WTC11 (cell line): ENCODE data around the gene TMEM40. TPM values are rescaled to one million over a fixed set of nuclear protein-coding genes. Genes with fewer than 3 reads are reported as not detected.

Experiments used
- ATAC-seq: fragments of 200-7000 bp; cut with Tn5 transposase; 2 replicates; pipeline ENCODE4 v1.10.0; 2021; ENCODE audit warnings: mild to moderate bottlenecking, moderate library complexity
- CTCF ChIA-PET: fragments of 300-600 bp; sonication (Branson Sonifier 250); formaldehyde crosslinking; loops from one replicate; lab custom pipeline; 2021; ENCODE audit warnings: antibody characterized with exemption; lab: Charles Lee
- POLR2A ChIA-PET: fragments of 350-600 bp; sonication (Branson Sonifier 250); formaldehyde crosslinking; loops from one replicate; lab custom pipeline; 2021; ENCODE audit warnings: antibody characterized with exemption; lab: Charles Lee
- DNase-seq: peaks from one replicate; pipeline ENCODE4 v3.0.0; 2021; ENCODE audit warnings: low spot score
- H3K27ac Mint-ChIP-seq: 2 replicates; pipeline ENCODE4 v1.8.0; 2021; ENCODE audit warnings: mixed read lengths
- H3K27me3 Mint-ChIP-seq: 2 replicates; pipeline ENCODE4 v1.8.0; 2021; ENCODE audit warnings: low read depth, mild to moderate bottlenecking, moderate library complexity, mixed read lengths
- H3K36me3 Mint-ChIP-seq: 2 replicates; pipeline ENCODE4 v1.8.0; 2021; ENCODE audit warnings: mixed read lengths
- H3K4me1 Mint-ChIP-seq: 2 replicates; pipeline ENCODE4 v1.8.0; 2022; ENCODE audit warnings: mixed read lengths
- H3K4me3 Mint-ChIP-seq: 2 replicates; pipeline ENCODE4 v1.8.0; 2021; ENCODE audit warnings: mild to moderate bottlenecking, moderate library complexity, mixed read lengths
- H3K9me3 Mint-ChIP-seq: 2 replicates; pipeline ENCODE4 v1.8.0; 2021; ENCODE audit warnings: mixed read lengths
- CBFB ChIP-seq: sonication (generic); formaldehyde crosslinking; IDR thresholded peaks from 2 replicates; pipeline ENCODE4 v1.8.1; 2022; ENCODE audit warnings: mild to moderate bottlenecking, low read depth, missing genetic modification reagents
- E2F4 ChIP-seq: sonication (generic); formaldehyde crosslinking; IDR thresholded peaks from 2 replicates; pipeline ENCODE4 v1.8.1; 2022; ENCODE audit warnings: low read depth, mild to moderate bottlenecking, moderate library complexity, missing genetic modification reagents, borderline replicate concordance
- FOXP1 ChIP-seq: sonication (generic); formaldehyde crosslinking; IDR thresholded peaks from 2 replicates; pipeline ENCODE4 v1.8.0; 2022; ENCODE audit warnings: missing genetic modification reagents, mild to moderate bottlenecking, moderate library complexity, borderline replicate concordance
- GRHL2 ChIP-seq: fragments of 250-450 bp; sonication (Bioruptor Pico); IDR thresholded peaks from 2 replicates; pipeline ENCODE4 v1.8.0; 2022; ENCODE audit warnings: mild to moderate bottlenecking, moderate library complexity; ENCODE audit not compliant: insufficient replicate concordance, severe bottlenecking
- GTF2I ChIP-seq: fragments of 250-450 bp; sonication (Bioruptor Pico); conservative IDR thresholded peaks from 2 replicates; pipeline ENCODE4 v1.4.0; 2021; ENCODE audit warnings: mild to moderate bottlenecking
- HMGXB4 ChIP-seq: sonication (generic); formaldehyde crosslinking; IDR thresholded peaks from 2 replicates; pipeline ENCODE4 v1.8.1; 2023; ENCODE audit warnings: mild to moderate bottlenecking, moderate library complexity, missing genetic modification reagents
- MYBL2 ChIP-seq: sonication (generic); formaldehyde crosslinking; IDR thresholded peaks from 2 replicates; pipeline ENCODE4 v1.8.1; 2023; ENCODE audit warnings: mild to moderate bottlenecking, moderate library complexity, missing genetic modification reagents
- NFATC4 ChIP-seq: fragments of 250-450 bp; sonication (Bioruptor Pico); IDR thresholded peaks from 2 replicates; pipeline ENCODE4 v1.9.0; 2021; ENCODE audit warnings: mild to moderate bottlenecking
- NR1H2 ChIP-seq: sonication (generic); formaldehyde crosslinking; IDR thresholded peaks from 2 replicates; pipeline ENCODE4 v1.9.0; 2021; ENCODE audit warnings: mild to moderate bottlenecking, moderate library complexity, missing genetic modification reagents
- NR2C2 ChIP-seq: sonication (generic); formaldehyde crosslinking; IDR thresholded peaks from 2 replicates; pipeline ENCODE4 v1.8.0; 2022; ENCODE audit warnings: mild to moderate bottlenecking, missing genetic modification reagents
- OVOL2 ChIP-seq: fragments of 250-450 bp; sonication (Bioruptor Pico); IDR thresholded peaks from 2 replicates; pipeline ENCODE4 v1.9.0; 2021; ENCODE audit warnings: mild to moderate bottlenecking, borderline replicate concordance
- PRDM15 ChIP-seq: sonication (generic); formaldehyde crosslinking; IDR thresholded peaks from 2 replicates; pipeline ENCODE4 v1.8.0; 2022; ENCODE audit warnings: missing genetic modification reagents
- PREB ChIP-seq: sonication (generic); formaldehyde crosslinking; IDR thresholded peaks from 2 replicates; pipeline ENCODE4 v1.8.1; 2022; ENCODE audit warnings: mild to moderate bottlenecking, missing genetic modification reagents, moderate library complexity, borderline replicate concordance
- RELA ChIP-seq: sonication (generic); formaldehyde crosslinking; IDR thresholded peaks from 2 replicates; pipeline ENCODE4 v1.8.1; 2022; ENCODE audit warnings: missing genetic modification reagents, mild to moderate bottlenecking, borderline replicate concordance
- SMAD3 ChIP-seq: sonication (generic); formaldehyde crosslinking; IDR thresholded peaks from 2 replicates; pipeline ENCODE4 v1.8.0; 2022; ENCODE audit warnings: missing genetic modification reagents, mild to moderate bottlenecking, borderline replicate concordance
- SMAD4 ChIP-seq: sonication (generic); formaldehyde crosslinking; IDR thresholded peaks from 2 replicates; pipeline ENCODE4 v1.8.0; 2022; ENCODE audit warnings: mild to moderate bottlenecking, missing genetic modification reagents
- TEAD4 ChIP-seq: sonication (generic); formaldehyde crosslinking; IDR thresholded peaks from 2 replicates; pipeline ENCODE4 v1.8.0; 2022; ENCODE audit warnings: mild to moderate bottlenecking, missing genetic modification reagents
- USF1 ChIP-seq: sonication (generic); formaldehyde crosslinking; IDR thresholded peaks from 2 replicates; pipeline ENCODE4 v1.8.0; 2022; ENCODE audit warnings: mild to moderate bottlenecking, missing genetic modification reagents
- ZNF263 ChIP-seq: sonication (generic); formaldehyde crosslinking; IDR thresholded peaks from 2 replicates; pipeline ENCODE4 v1.8.1; 2022; ENCODE audit warnings: low read depth, mild to moderate bottlenecking, moderate library complexity, missing genetic modification reagents
- ZNF281 ChIP-seq: sonication (generic); formaldehyde crosslinking; IDR thresholded peaks from 2 replicates; pipeline ENCODE4 v1.8.0; 2023; ENCODE audit warnings: mild to moderate bottlenecking, missing genetic modification reagents
- ZNF317 ChIP-seq: sonication (generic); formaldehyde crosslinking; IDR thresholded peaks from 2 replicates; pipeline ENCODE4 v1.8.1; 2023; ENCODE audit warnings: low read depth, mild to moderate bottlenecking, moderate library complexity, missing genetic modification reagents, borderline replicate concordance
- ZNF396 ChIP-seq: fragments of 250-450 bp; sonication (Bioruptor Pico); IDR thresholded peaks from 2 replicates; pipeline ENCODE4 v1.8.0; 2021; ENCODE audit warnings: mild to moderate bottlenecking, moderate library complexity, borderline replicate concordance
- total RNA-seq: library from RNA; stranded (reverse); gene quantifications from 3 replicates; pipeline ENCODE4 v1.2.3, GENCODE V29; 2021

The TMEM40 gene
- total RNA-seq, 1 experiment from 2014 or later = 0.17 TPM

GRCh38 chr3:12775226-12775625, 16.2 kb upstream of the TMEM40 start:
- H3K27me3 Mint-ChIP-seq = peaks cover 13% of the 10 kb centered on the region
- ChIA-PET POLR2A (no interaction called here), CTCF (interaction anchor here (1.0 to 1.9 kb wide), 4 partner anchors 12 to 68 kb away, joined by 3 to 7 read pairs (median 5); no protein-coding TSS in a partner anchor)
- no peaks in the 10 kb centered on the region for H3K4me1 Mint-ChIP-seq
- no peaks in the 10 kb centered on the region for H3K36me3 Mint-ChIP-seq
- H3K9me3 Mint-ChIP-seq = no peaks in the 10 kb centered on the region
- TF ChIP-seq NR2C2 (CRISPR knock-in tag) (no peak), PREB (CRISPR knock-in tag) (no peak), ZNF396 (no peak), HMGXB4 (no peak), SMAD3 (CRISPR knock-in tag) (no peak), NFATC4 (CRISPR knock-in tag) (no peak), FOXP1 (no peak), ZNF263 (CRISPR knock-in tag) (no peak), SMAD4 (CRISPR knock-in tag) (no peak)
- no peak overlapping the region for H3K4me3 Mint-ChIP-seq
- ATAC-seq (no peak), DNase-seq (no peak)
- no peak overlapping the region for H3K27ac Mint-ChIP-seq

- Mint-ChIP-seq H3K27me3 (peaks cover 13% of the 10 kb centered on the region), H3K27ac (no peak overlapping the region), H3K4me3 (no peak overlapping the region), H3K36me3 (no peaks in the 10 kb centered on the region), H3K9me3 (no peaks in the 10 kb centered on the region), H3K4me1 (no peaks in the 10 kb centered on the region)
- ATAC-seq (no peak), DNase-seq (no peak)
- ChIA-PET CTCF (interaction anchor here (1.0 to 1.9 kb wide), 3 partner anchors 13 to 68 kb away, joined by 4 to 7 read pairs (median 6); no protein-coding TSS in a partner anchor), POLR2A (no interaction called here)
- TF ChIP-seq USF1 (CRISPR knock-in tag) = no peak
- no peak for TF ChIP-seq GTF2I
- no peak for TF ChIP-seq ZNF317
- no peak for TF ChIP-seq RELA
- no peak for TF ChIP-seq OVOL2 (CRISPR knock-in tag)
- no peak for TF ChIP-seq PRDM15 (CRISPR knock-in tag)
- TF ChIP-seq ZNF396 = no peak
- no peak for TF ChIP-seq GRHL2 (CRISPR knock-in tag)
- TF ChIP-seq ZNF281 (CRISPR knock-in tag) = no peak
- no peak for TF ChIP-seq TEAD4
- no peak for TF ChIP-seq NR1H2 (CRISPR knock-in tag)
- no peak for TF ChIP-seq CBFB (CRISPR knock-in tag)
- TF ChIP-seq MYBL2 (CRISPR knock-in tag) = no peak
- no peak for TF ChIP-seq E2F4 (CRISPR knock-in tag)
These were observed 15.6 kb upstream of the TMEM40 start for GRCh38 chr3:12774619-12775018.
